Adrenal gland (tissue), 5 donors: ENCODE data around the gene WDHD1.

Experiments
- POLR2A ChIP-seq, 2 donors: fragments of 450-650 bp; IDR thresholded peaks; one replicate each; pipeline ENCODE4 v1.6.1; 2017; ENCODE audit warnings: antibody characterized with exemption in 2 of 2, mild to moderate bottlenecking in 2 of 2, moderate library complexity in 1 of 2
- TF ChIP-seq, protein P1 (sequence below), 6 experiments: fragments of 450-650 bp in 4 of 6; fragments of 200-600 bp in 2 of 6; sonication (generic) in 1 of 6; IDR thresholded peaks; 1 replicate in 5 of 6; 2 replicates in 1 of 6; pipeline versions ENCODE4 v1.5.1 to v1.8.0; 2016 to 2021; ENCODE audit warnings: antibody characterized with exemption in 6 of 6, mild to moderate bottlenecking in 2 of 6, moderate library complexity in 1 of 6
- donor health status: DM: no; HTN: no; CAD: no.

DNA sequence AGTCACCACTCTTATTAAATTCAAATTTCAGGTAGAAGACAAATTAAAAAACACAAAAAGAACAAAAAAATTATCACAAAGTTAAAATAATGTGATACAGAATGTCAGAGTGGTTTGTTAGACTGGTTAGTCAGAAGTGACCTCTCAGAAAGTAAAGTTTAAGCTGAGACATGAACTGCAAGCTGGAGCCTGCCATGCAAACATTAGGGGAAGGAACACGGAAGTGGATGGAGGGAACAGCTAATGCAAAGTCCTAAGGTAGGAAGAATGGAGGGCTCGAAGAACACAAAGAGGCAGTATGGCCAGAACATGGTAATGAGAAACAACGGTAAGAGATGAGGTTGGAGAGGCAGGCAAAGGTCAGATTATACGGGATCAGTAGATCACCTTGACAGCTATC, 41.7 kb downstream of the WDHD1 start:
- TF ChIP-seq POLR2A (IDR thresholded peaks at IDR 0.05), result no peak
- TF ChIP-seq, protein P1, sequence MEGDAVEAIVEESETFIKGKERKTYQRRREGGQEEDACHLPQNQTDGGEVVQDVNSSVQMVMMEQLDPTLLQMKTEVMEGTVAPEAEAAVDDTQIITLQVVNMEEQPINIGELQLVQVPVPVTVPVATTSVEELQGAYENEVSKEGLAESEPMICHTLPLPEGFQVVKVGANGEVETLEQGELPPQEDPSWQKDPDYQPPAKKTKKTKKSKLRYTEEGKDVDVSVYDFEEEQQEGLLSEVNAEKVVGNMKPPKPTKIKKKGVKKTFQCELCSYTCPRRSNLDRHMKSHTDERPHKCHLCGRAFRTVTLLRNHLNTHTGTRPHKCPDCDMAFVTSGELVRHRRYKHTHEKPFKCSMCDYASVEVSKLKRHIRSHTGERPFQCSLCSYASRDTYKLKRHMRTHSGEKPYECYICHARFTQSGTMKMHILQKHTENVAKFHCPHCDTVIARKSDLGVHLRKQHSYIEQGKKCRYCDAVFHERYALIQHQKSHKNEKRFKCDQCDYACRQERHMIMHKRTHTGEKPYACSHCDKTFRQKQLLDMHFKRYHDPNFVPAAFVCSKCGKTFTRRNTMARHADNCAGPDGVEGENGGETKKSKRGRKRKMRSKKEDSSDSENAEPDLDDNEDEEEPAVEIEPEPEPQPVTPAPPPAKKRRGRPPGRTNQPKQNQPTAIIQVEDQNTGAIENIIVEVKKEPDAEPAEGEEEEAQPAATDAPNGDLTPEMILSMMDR (IDR thresholded peaks at IDR 0.05), result no peak
